Measurements from ENCODE around the gene ZCCHC2.

DNA sequence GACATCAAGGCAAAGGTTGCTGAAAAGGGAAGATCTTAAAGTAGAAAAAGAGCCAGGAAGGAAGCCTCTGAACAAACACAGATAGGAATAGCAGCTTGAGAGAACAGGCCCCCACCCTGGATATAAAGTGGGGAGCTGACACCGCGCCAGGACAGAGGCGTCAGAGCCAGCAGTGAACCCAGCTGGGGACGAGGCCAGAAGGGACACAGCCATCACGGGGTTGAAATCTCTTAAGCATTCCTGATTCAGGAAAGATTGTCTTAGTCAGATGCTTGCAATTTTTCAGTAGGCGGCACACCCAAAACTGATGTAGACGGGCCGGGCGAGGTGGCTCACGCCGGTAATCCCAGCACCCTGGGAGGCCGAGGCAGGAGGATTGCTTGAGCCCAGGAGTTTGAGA, 98.7 kb downstream of the ZCCHC2 start:
- peak in 1 of 2 donors; percentile 44 for TF ChIP-seq POLR2AphosphoS5 (IDR thresholded peaks at IDR 0.05)
- TF ChIP-seq, protein P1, sequence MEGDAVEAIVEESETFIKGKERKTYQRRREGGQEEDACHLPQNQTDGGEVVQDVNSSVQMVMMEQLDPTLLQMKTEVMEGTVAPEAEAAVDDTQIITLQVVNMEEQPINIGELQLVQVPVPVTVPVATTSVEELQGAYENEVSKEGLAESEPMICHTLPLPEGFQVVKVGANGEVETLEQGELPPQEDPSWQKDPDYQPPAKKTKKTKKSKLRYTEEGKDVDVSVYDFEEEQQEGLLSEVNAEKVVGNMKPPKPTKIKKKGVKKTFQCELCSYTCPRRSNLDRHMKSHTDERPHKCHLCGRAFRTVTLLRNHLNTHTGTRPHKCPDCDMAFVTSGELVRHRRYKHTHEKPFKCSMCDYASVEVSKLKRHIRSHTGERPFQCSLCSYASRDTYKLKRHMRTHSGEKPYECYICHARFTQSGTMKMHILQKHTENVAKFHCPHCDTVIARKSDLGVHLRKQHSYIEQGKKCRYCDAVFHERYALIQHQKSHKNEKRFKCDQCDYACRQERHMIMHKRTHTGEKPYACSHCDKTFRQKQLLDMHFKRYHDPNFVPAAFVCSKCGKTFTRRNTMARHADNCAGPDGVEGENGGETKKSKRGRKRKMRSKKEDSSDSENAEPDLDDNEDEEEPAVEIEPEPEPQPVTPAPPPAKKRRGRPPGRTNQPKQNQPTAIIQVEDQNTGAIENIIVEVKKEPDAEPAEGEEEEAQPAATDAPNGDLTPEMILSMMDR (IDR thresholded peaks at IDR 0.05): no peak
- no peak for TF ChIP-seq EP300 (IDR thresholded peaks at IDR 0.05)
- TF ChIP-seq POLR2A (IDR thresholded peaks at IDR 0.05; ENCODE audit: low read depth): no peak
